Measurements from ENCODE around the gene GPATCH8.

- TF ChIP-seq ZNF70 (CRISPR knock-in tag; IDR thresholded peaks at IDR 0.05), result no peak
- TF ChIP-seq ZFP3 (CRISPR knock-in tag; IDR thresholded peaks at IDR 0.05), result no peak
Observed at GRCh38 chr17:44549686-44550085, 46.5 kb upstream of the GPATCH8 start.

Measured in SK-N-SH treated with all-trans-retinoic acid at 6 μM for 48 hours (cell line).